K562 (cell line): Measurements from ENCODE around the gene PUS10. TPM values are rescaled to one million over a fixed set of nuclear protein-coding genes. Genes with fewer than 3 reads are reported as not detected.

Experiments used
- ASH1L ChIP-seq: fragments of 450-650 bp; IDR thresholded peaks from 2 replicates; pipeline ENCODE4 v1.6.1; 2018; ENCODE audit warnings: borderline replicate concordance, mild to moderate bottlenecking, low read depth; ENCODE audit not compliant: partially characterized antibody
- BCL6 ChIP-seq: fragments of 250-450 bp; sonication (Bioruptor Pico); IDR thresholded peaks from 2 replicates; pipeline ENCODE4 v1.4.0; 2020
- BRF1 ChIP-seq: IDR thresholded peaks from 3 replicates; pipeline ENCODE4 v1.6.1; 2011; ENCODE audit warnings: borderline replicate concordance, mild to moderate bottlenecking; ENCODE audit not compliant: insufficient read length; ENCODE audit errors: extremely low read depth
- CHD2 ChIP-seq: IDR thresholded peaks from 2 replicates; pipeline ENCODE4 v1.6.1; 2011; ENCODE audit warnings: low read depth, low read length
- KDM5B ChIP-seq: fragments of 200-600 bp; sonication (generic); IDR thresholded peaks from 2 replicates; pipeline ENCODE4 v1.6.1; 2012; ENCODE audit warnings: low read depth, mild to moderate bottlenecking, moderate library complexity, low read length, control low read depth, inconsistent platforms; ENCODE audit not compliant: insufficient replicate concordance
- MGA ChIP-seq: fragments of 450-650 bp; IDR thresholded peaks from 2 replicates; pipeline ENCODE4 v1.6.1; 2016; ENCODE audit warnings: mild to moderate bottlenecking, moderate library complexity
- POLR2H ChIP-seq: IDR thresholded peaks from 2 replicates; pipeline ENCODE4 v1.6.1; 2016; ENCODE audit warnings: missing genetic modification characterization, low read depth, mild to moderate bottlenecking, control low read depth, missing compliant biosample characterization, moderate library complexity
- ZBTB43 ChIP-seq: sonication (generic); formaldehyde crosslinking; IDR thresholded peaks from 2 replicates; pipeline ENCODE4 v1.8.0; 2023; ENCODE audit warnings: mild to moderate bottlenecking, missing genetic modification reagents
- ZNF143 ChIP-seq: sonication (generic); formaldehyde crosslinking; IDR thresholded peaks from 2 replicates; pipeline ENCODE4 v1.9.0; 2022; ENCODE audit warnings: mild to moderate bottlenecking, missing genetic modification reagents
- ZNF174 ChIP-seq: fragments of 250-450 bp; sonication (Bioruptor Pico); IDR thresholded peaks from 2 replicates; pipeline ENCODE4 v1.4.0; 2020; ENCODE audit warnings: mild to moderate bottlenecking
- polyA plus RNA-seq, 8 experiments: library from polyadenylated mRNA; depleted of rRNA in 4 of 8; stranded (reverse) in 5 of 8; unstranded in 3 of 8; fragments of >200 nt; fragmentation: Nextera tagmentation in 2 of 8; fragmentation: Illumina TruSeq in 1 of 8; extraction: Ambion mirVana in 2 of 8; extraction: Trizol in 1 of 8; gene quantifications; 2 replicates each; pipeline versions ENCODE4 v1.2.1 to v1.2.3, GENCODE V29; 2011 to 2014; ENCODE audit warnings: inconsistent platforms in 1 of 8, missing spikeins in 1 of 8
- total RNA-seq, 7 experiments: library from RNA; depleted of rRNA in 6 of 7; stranded (reverse); fragments of >200 nt in 6 of 7; fragmentation: Illumina TruSeq in 2 of 7; extraction: Trizol in 2 of 7; gene quantifications; 2 replicates each; pipeline versions ENCODE4 v1.2.1 to v1.2.3, GENCODE V29; 2011 to 2021; ENCODE audit warnings: low replicate concordance in 1 of 7

PUS10 gene
- total and polyA plus RNA-seq, 9 of the 15 experiments (the other 6 are each of a cell fraction or from before 2014, with no cell fraction given): 5.0 to 10.7 (median 7.6) TPM

- TF ChIP-seq MGA (peak; percentile 37; the same call in 1 of the 2 replicates), ZNF143 (no peak), ZNF174 (CRISPR knock-in tag) (no peak), KDM5B (peak; percentile 25), CHD2 (0 out of 2 replicates have a peak, but pooled peaks have one; percentile 45), BCL6 (CRISPR knock-in tag) (no peak), BRF1 (no peak), ZBTB43 (CRISPR knock-in tag) (no peak), ASH1L (no peak), POLR2H (tag) (no peak)
Measured at GRCh38 chr2:61065714-61066709, 48.0 kb upstream of the PUS10 start, which contains the start of gene SANBR (continued).
